GM12878 (cell line): ENCODE measurements around the gene BMERB1. TPM values are rescaled to one million over a fixed set of nuclear protein-coding genes. Genes with fewer than 3 reads are reported as not detected.

Experiments
- CHD2 ChIP-seq: IDR thresholded peaks from 2 replicates; pipeline ENCODE4 v1.6.1; 2011; ENCODE audit warnings: low read depth, low read length, improper control_type of control experiment, borderline replicate concordance
- ESRRA ChIP-seq: IDR thresholded peaks from 2 replicates; pipeline ENCODE4 v1.6.1; 2012; ENCODE audit warnings: mild to moderate bottlenecking, low read length, improper control_type of control experiment
- FOS ChIP-seq: IDR thresholded peaks from 3 replicates; pipeline ENCODE4 v1.6.1; 2011; ENCODE audit warnings: borderline replicate concordance; ENCODE audit not compliant: insufficient read length; ENCODE audit errors: extremely low read depth
- NBN ChIP-seq: fragments of 450-650 bp; IDR thresholded peaks from 2 replicates; pipeline ENCODE4 v1.6.1; 2016
- NFIC ChIP-seq: IDR thresholded peaks from 2 replicates; pipeline ENCODE4 v1.6.1; 2012; ENCODE audit warnings: low read depth, mild to moderate bottlenecking, inconsistent platforms, low read length, moderate library complexity
- polyA plus RNA-seq, 11 experiments: library from polyadenylated mRNA; depleted of rRNA in 4 of 11; unstranded in 6 of 11; stranded (reverse) in 5 of 11; fragments of >200 nt; fragmentation: Nextera tagmentation in 4 of 11; fragmentation: Illumina TruSeq in 1 of 11; extraction: Ambion mirVana in 4 of 11; extraction: Trizol in 1 of 11; gene quantifications; 1 replicate in 1 of 11; 2 replicates in 10 of 11; pipeline versions ENCODE4 v1.2.1 to v1.2.3, GENCODE V29; 2011 to 2016; ENCODE audit warnings: inconsistent platforms in 2 of 11, missing spikeins in 2 of 11, low read depth in 1 of 11
- total RNA-seq, 4 experiments: library from RNA; depleted of rRNA in 3 of 4; stranded (reverse); fragments of >200 nt in 3 of 4; fragmentation: Illumina TruSeq in 1 of 4; extraction: Trizol in 1 of 4; gene quantifications; 2 replicates each; pipeline versions ENCODE4 v1.2.1 to v1.2.3, GENCODE V29; 2013 to 2021
- TF ChIP-seq, protein P1 (sequence below): IDR thresholded peaks from 2 replicates; pipeline ENCODE4 v1.6.1; 2012; ENCODE audit warnings: improper control_type of control experiment, low read depth, low read length; ENCODE audit not compliant: insufficient replicate concordance
- TF ChIP-seq, protein P2 (sequence below): fragments of 450-650 bp; IDR thresholded peaks from 2 replicates; pipeline ENCODE4 v1.6.1; 2017; ENCODE audit warnings: borderline replicate concordance

BMERB1 gene
- total and polyA plus RNA-seq, 10 of the 15 experiments (the other 5 are each of a cell fraction or from before 2014, with no cell fraction given) = 0.05 to 0.68 (median 0.34) TPM

DNA sequence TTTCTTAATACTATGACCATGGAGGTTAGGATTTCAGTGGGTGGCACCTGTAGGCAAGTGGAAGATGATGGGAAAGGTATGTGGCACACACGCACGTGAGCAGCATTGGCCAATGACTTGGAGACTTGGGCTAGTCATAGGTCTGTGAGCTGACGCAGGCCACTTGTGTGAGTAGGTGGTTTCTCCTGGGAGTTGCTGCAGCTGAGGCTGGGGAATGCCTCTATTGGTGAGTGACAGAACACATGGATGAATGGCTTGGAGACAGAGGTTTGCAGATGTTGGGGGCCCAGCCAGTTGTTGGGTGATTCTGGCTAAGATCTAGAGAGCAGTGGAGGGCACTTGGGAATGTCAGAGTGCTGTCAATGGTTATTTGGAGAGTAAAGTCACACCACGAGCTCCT, 144.4 kb downstream of the BMERB1 start (continued):
- TF ChIP-seq, protein P1, sequence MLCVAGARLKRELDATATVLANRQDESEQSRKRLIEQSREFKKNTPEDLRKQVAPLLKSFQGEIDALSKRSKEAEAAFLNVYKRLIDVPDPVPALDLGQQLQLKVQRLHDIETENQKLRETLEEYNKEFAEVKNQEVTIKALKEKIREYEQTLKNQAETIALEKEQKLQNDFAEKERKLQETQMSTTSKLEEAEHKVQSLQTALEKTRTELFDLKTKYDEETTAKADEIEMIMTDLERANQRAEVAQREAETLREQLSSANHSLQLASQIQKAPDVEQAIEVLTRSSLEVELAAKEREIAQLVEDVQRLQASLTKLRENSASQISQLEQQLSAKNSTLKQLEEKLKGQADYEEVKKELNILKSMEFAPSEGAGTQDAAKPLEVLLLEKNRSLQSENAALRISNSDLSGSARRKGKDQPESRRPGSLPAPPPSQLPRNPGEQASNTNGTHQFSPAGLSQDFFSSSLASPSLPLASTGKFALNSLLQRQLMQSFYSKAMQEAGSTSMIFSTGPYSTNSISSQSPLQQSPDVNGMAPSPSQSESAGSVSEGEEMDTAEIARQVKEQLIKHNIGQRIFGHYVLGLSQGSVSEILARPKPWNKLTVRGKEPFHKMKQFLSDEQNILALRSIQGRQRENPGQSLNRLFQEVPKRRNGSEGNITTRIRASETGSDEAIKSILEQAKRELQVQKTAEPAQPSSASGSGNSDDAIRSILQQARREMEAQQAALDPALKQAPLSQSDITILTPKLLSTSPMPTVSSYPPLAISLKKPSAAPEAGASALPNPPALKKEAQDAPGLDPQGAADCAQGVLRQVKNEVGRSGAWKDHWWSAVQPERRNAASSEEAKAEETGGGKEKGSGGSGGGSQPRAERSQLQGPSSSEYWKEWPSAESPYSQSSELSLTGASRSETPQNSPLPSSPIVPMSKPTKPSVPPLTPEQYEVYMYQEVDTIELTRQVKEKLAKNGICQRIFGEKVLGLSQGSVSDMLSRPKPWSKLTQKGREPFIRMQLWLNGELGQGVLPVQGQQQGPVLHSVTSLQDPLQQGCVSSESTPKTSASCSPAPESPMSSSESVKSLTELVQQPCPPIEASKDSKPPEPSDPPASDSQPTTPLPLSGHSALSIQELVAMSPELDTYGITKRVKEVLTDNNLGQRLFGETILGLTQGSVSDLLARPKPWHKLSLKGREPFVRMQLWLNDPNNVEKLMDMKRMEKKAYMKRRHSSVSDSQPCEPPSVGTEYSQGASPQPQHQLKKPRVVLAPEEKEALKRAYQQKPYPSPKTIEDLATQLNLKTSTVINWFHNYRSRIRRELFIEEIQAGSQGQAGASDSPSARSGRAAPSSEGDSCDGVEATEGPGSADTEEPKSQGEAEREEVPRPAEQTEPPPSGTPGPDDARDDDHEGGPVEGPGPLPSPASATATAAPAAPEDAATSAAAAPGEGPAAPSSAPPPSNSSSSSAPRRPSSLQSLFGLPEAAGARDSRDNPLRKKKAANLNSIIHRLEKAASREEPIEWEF = no peak
- TF ChIP-seq FOS (no peak), CHD2 (no peak), ESRRA (no peak), NBN (no peak), NFIC (no peak)
- TF ChIP-seq, protein P2, sequence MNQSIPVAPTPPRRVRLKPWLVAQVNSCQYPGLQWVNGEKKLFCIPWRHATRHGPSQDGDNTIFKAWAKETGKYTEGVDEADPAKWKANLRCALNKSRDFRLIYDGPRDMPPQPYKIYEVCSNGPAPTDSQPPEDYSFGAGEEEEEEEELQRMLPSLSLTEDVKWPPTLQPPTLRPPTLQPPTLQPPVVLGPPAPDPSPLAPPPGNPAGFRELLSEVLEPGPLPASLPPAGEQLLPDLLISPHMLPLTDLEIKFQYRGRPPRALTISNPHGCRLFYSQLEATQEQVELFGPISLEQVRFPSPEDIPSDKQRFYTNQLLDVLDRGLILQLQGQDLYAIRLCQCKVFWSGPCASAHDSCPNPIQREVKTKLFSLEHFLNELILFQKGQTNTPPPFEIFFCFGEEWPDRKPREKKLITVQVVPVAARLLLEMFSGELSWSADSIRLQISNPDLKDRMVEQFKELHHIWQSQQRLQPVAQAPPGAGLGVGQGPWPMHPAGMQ = no peak
- TF ChIP-seq, all 136 proteins: peak for 0
